GM23338 (cell line): ENCODE measurements around the gene FAM217B. TPM values are rescaled to one million over a fixed set of nuclear protein-coding genes. Genes with fewer than 3 reads are reported as not detected.

Experiments
- ATAC-seq: fragments of 200-7000 bp; cut with Tn5 transposase; 3 replicates; pipeline ENCODE4 v1.9.1; 2020
- DNase-seq: peaks from one replicate; pipeline ENCODE4 v3.0.0-alpha.2; 2015; ENCODE audit warnings: low spot score
- H2AFZ ChIP-seq: fragments of 200-600 bp; sonication (generic); 2 replicates; pipeline ENCODE4 v1.8.0; 2016; ENCODE audit warnings: antibody characterized with exemption, mild to moderate bottlenecking, moderate library complexity
- H3F3A ChIP-seq: fragments of 200-600 bp; sonication (generic); replicated peaks from 2 replicates; pipeline ENCODE4 v1.8.0; 2017; ENCODE audit warnings: antibody characterized with exemption, mixed run types, low read depth
- H3K27ac ChIP-seq: fragments of 200-600 bp; sonication (generic); 2 replicates; pipeline ENCODE4 v1.6.1; 2016; ENCODE audit warnings: low read depth
- H3K27me3 ChIP-seq: fragments of 200-600 bp; sonication (generic); 2 replicates; pipeline ENCODE4 v1.8.0; 2016; ENCODE audit warnings: mild to moderate bottlenecking, mixed run types, moderate library complexity; ENCODE audit not compliant: insufficient read depth
- H3K36me3 ChIP-seq: fragments of 200-600 bp; sonication (generic); 2 replicates; pipeline ENCODE4 v1.8.0; 2016; ENCODE audit warnings: mild to moderate bottlenecking; ENCODE audit not compliant: insufficient read depth
- H3K4me1 ChIP-seq: fragments of 200-600 bp; sonication (generic); 2 replicates; pipeline ENCODE4 v1.8.0; 2016; ENCODE audit warnings: mild to moderate bottlenecking, moderate library complexity; ENCODE audit not compliant: insufficient read depth
- H3K4me2 ChIP-seq: fragments of 200-600 bp; sonication (generic); 2 replicates; pipeline ENCODE4 v1.7.1; 2017; ENCODE audit warnings: mixed run types
- H3K4me3 ChIP-seq: fragments of 200-600 bp; sonication (generic); 2 replicates; pipeline ENCODE4 v1.6.1; 2016; ENCODE audit warnings: mixed run types
- H3K79me2 ChIP-seq: fragments of 200-600 bp; sonication (generic); replicated peaks from 2 replicates; pipeline ENCODE4 v1.8.0; 2017; ENCODE audit warnings: mild to moderate bottlenecking; ENCODE audit not compliant: insufficient read depth
- H3K9me2 ChIP-seq: fragments of 200-600 bp; sonication (generic); 2 replicates; pipeline ENCODE4 v1.8.0; 2017; ENCODE audit not compliant: insufficient read depth
- H4K20me1 ChIP-seq: fragments of 200-600 bp; sonication (generic); replicated peaks from 2 replicates; pipeline ENCODE4 v1.8.0; 2017; ENCODE audit warnings: mild to moderate bottlenecking; ENCODE audit not compliant: insufficient read depth
- H3K27ac Mint-ChIP-seq: 2 replicates; pipeline ENCODE4 v1.8.0; 2020; ENCODE audit warnings: inconsistent platforms, mild to moderate bottlenecking, moderate library complexity, mixed read lengths
- H3K27me3 Mint-ChIP-seq: 3 replicates; pipeline ENCODE4 v1.8.0; 2022; ENCODE audit warnings: low read depth, mild to moderate bottlenecking, moderate library complexity, mixed read lengths, inconsistent platforms; ENCODE audit not compliant: insufficient read depth, poor library complexity
- H3K36me3 Mint-ChIP-seq: 3 replicates; pipeline ENCODE4 v1.8.0; 2021; ENCODE audit warnings: low read depth, mild to moderate bottlenecking, inconsistent platforms, moderate library complexity, mixed read lengths
- H3K4me1 Mint-ChIP-seq: 3 replicates; pipeline ENCODE4 v1.8.0; 2020; ENCODE audit warnings: mild to moderate bottlenecking, inconsistent platforms, mixed read lengths
- H3K4me3 Mint-ChIP-seq: 3 replicates; pipeline ENCODE4 v1.8.0; 2021; ENCODE audit warnings: moderate library complexity, mild to moderate bottlenecking, inconsistent platforms, mixed read lengths
- H3K9me3 Mint-ChIP-seq: 3 replicates; pipeline ENCODE4 v1.8.0; 2020; ENCODE audit warnings: moderate library complexity, mild to moderate bottlenecking, inconsistent platforms, mixed read lengths
- EZH2 ChIP-seq: fragments of 200-600 bp; sonication (generic); IDR thresholded peaks from one replicate; pipeline ENCODE4 v1.8.0; 2017; ENCODE audit warnings: antibody characterized with exemption, mild to moderate bottlenecking, low read depth; ENCODE audit not compliant: unreplicated experiment
- EZH2phosphoT487 ChIP-seq: fragments of 200-600 bp; sonication (generic); IDR thresholded peaks from one replicate; pipeline ENCODE4 v1.8.1; 2018; ENCODE audit warnings: antibody characterized with exemption; ENCODE audit not compliant: unreplicated experiment
- JUNB ChIP-seq: IDR thresholded peaks from one replicate; pipeline ENCODE4 v1.6.1; 2016; ENCODE audit warnings: antibody characterized with exemption; ENCODE audit not compliant: unreplicated experiment
- NANOG ChIP-seq: IDR thresholded peaks from 2 replicates; pipeline ENCODE4 v1.6.1; 2016; ENCODE audit warnings: antibody characterized with exemption, borderline replicate concordance
- POLR2AphosphoS5 ChIP-seq: IDR thresholded peaks from 2 replicates; pipeline ENCODE4 v1.6.1; 2016; ENCODE audit warnings: antibody characterized with exemption, low read depth
- STAT1 ChIP-seq: IDR thresholded peaks from one replicate; pipeline ENCODE4 v1.6.1; 2016; ENCODE audit warnings: antibody characterized with exemption; ENCODE audit not compliant: unreplicated experiment
- ZNF114 ChIP-seq: fragments of 250-450 bp; sonication (Bioruptor Pico); IDR thresholded peaks from 2 replicates; pipeline ENCODE4 v1.5.0; 2020; ENCODE audit warnings: mild to moderate bottlenecking, moderate library complexity
- ZNF331 ChIP-seq: fragments of 250-450 bp; sonication (Bioruptor Pico); IDR thresholded peaks from 2 replicates; pipeline ENCODE4 v1.5.0; 2020; ENCODE audit warnings: low read depth, mild to moderate bottlenecking, moderate library complexity
- polyA plus RNA-seq: library from polyadenylated mRNA; unstranded; fragments of >200 nt; fragmentation: Nextera tagmentation; extraction: Ambion mirVana; gene quantifications from 2 replicates; pipeline ENCODE4 v1.2.1, GENCODE V29; 2016
- total RNA-seq: library from RNA; depleted of rRNA; stranded (reverse); fragments of >200 nt; shearing (Covaris generic); gene quantifications from 2 replicates; pipeline ENCODE4 v1.2.3, GENCODE V29; 2014
- TF ChIP-seq, protein P1 (sequence below), 2 experiments: fragments of 200-600 bp in 1 of 2; sonication (generic) in 1 of 2; conservative IDR thresholded peaks; 2 replicates each; pipeline versions ENCODE4 v1.5.1 to v1.6.1; 2016 to 2017; ENCODE audit warnings: antibody characterized with exemption in 2 of 2, low read depth in 2 of 2, mild to moderate bottlenecking in 2 of 2, moderate library complexity in 1 of 2
- TF ChIP-seq, protein P2 (sequence below): IDR thresholded peaks from one replicate; pipeline ENCODE4 v1.6.1; 2018; ENCODE audit warnings: antibody characterized with exemption; ENCODE audit not compliant: unreplicated experiment

The FAM217B gene
- total and polyA plus RNA-seq, 2 experiments from 2014 or later: 13.2 to 25.9 TPM

DNA sequence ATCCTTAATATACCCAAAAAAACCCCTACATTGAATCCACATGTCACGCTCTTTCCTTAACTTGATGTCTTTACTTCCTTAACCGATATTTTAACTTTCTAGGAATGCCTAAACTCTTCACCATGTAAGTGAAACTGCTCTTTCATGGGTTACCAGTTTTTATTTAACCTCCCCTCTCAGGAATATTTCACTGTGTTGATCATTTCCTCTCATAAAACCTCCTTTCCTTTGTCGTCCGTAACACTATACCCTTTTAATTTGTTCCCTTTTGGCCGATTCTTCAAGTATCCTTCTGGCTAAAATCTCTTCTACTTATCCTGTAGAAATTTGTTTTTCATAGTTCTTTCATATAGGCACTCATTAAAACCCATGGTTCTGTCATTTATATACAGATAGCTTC is 31.3 kb upstream of the FAM217B start:
- no peaks in the 10 kb centered on the region for H3K9me3 Mint-ChIP-seq

DNA sequence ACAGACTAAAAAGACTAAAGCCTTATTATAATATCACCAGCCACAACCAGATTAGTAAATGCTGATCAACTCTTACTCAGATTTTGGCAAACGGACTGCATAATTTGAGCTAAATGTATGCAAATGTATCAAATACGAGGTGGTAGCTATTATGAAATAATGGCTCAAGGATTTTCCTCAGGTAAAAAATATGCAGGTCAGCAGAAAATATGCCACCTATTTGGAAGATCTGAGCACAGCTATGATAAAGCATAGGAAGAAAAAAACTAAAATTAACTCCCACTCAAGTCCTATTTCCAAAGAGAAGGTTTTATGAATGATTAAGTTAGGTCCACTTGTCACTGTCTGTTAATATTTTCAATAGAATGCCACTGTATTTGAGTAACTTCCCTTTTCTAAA is 29.1 kb upstream of the FAM217B start:
- no peaks in the 10 kb centered on the region; the same call in 1 of the 2 replicates for H3K27me3 ChIP-seq
- H3K4me1 ChIP-seq: no peaks in the 10 kb centered on the region
- H3K79me2 ChIP-seq: no peaks in the 10 kb centered on the region
- H3K4me2 ChIP-seq: no peak overlapping the region
- no peak overlapping the region for H3K4me3 Mint-ChIP-seq
- no peak overlapping the region for H3K4me3 ChIP-seq
- H3K27me3 Mint-ChIP-seq: no peaks in the 10 kb centered on the region
- no peaks in the 10 kb centered on the region for H3K36me3 Mint-ChIP-seq
- DNase-seq: no peak
- no peak overlapping the region for H3K27ac Mint-ChIP-seq
- H3K9me3 Mint-ChIP-seq: no peaks in the 10 kb centered on the region
- no peaks in the 10 kb centered on the region for H3K9me2 ChIP-seq
- no peak overlapping the region for H2AFZ ChIP-seq
- H3F3A ChIP-seq: no peaks in the 10 kb centered on the region
- no peaks in the 10 kb centered on the region for H3K4me1 Mint-ChIP-seq
- ATAC-seq: no peak
- H4K20me1 ChIP-seq: no peaks in the 10 kb centered on the region
- H3K27ac ChIP-seq: no peak overlapping the region
- H3K36me3 ChIP-seq: no peaks in the 10 kb centered on the region
- no peak for TF ChIP-seq ZNF114 (CRISPR knock-in tag)
- no peak for TF ChIP-seq EZH2phosphoT487
- no peak for TF ChIP-seq STAT1
- TF ChIP-seq JUNB: no peak
- TF ChIP-seq NANOG: no peak
- TF ChIP-seq, protein P1, sequence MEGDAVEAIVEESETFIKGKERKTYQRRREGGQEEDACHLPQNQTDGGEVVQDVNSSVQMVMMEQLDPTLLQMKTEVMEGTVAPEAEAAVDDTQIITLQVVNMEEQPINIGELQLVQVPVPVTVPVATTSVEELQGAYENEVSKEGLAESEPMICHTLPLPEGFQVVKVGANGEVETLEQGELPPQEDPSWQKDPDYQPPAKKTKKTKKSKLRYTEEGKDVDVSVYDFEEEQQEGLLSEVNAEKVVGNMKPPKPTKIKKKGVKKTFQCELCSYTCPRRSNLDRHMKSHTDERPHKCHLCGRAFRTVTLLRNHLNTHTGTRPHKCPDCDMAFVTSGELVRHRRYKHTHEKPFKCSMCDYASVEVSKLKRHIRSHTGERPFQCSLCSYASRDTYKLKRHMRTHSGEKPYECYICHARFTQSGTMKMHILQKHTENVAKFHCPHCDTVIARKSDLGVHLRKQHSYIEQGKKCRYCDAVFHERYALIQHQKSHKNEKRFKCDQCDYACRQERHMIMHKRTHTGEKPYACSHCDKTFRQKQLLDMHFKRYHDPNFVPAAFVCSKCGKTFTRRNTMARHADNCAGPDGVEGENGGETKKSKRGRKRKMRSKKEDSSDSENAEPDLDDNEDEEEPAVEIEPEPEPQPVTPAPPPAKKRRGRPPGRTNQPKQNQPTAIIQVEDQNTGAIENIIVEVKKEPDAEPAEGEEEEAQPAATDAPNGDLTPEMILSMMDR (conservative IDR thresholded peaks at IDR 0.05; ENCODE audit: low read depth in 2 of 2): no peak
- no peak for TF ChIP-seq POLR2AphosphoS5

More for the DNA sequence above, 31.3 kb upstream of the FAM217B start:
- Histone ChIP-seq H3K27ac (no peak overlapping the region), H3K9me2 (no peaks in the 10 kb centered on the region), H3K4me1 (no peaks in the 10 kb centered on the region), H3K79me2 (no peaks in the 10 kb centered on the region), H3K4me2 (no peak overlapping the region), H3K27me3 (peaks cover 3% of the 10 kb centered on the region; the same call in 1 of the 2 replicates), H3K36me3 (no peaks in the 10 kb centered on the region), H3K4me3 (no peak overlapping the region), H3F3A (no peaks in the 10 kb centered on the region), H2AFZ (no peak overlapping the region), H4K20me1 (no peaks in the 10 kb centered on the region)
- H3K36me3 Mint-ChIP-seq: no peaks in the 10 kb centered on the region
- no peaks in the 10 kb centered on the region for H3K27me3 Mint-ChIP-seq
- no peak overlapping the region for H3K27ac Mint-ChIP-seq
- ATAC-seq (no peak), DNase-seq (no peak)
- H3K4me1 Mint-ChIP-seq: no peaks in the 10 kb centered on the region
- H3K4me3 Mint-ChIP-seq: no peak overlapping the region
- TF ChIP-seq ZNF331 (no peak), NANOG (no peak), EZH2phosphoT487 (no peak), EZH2 (no peak)
- TF ChIP-seq, protein P2, sequence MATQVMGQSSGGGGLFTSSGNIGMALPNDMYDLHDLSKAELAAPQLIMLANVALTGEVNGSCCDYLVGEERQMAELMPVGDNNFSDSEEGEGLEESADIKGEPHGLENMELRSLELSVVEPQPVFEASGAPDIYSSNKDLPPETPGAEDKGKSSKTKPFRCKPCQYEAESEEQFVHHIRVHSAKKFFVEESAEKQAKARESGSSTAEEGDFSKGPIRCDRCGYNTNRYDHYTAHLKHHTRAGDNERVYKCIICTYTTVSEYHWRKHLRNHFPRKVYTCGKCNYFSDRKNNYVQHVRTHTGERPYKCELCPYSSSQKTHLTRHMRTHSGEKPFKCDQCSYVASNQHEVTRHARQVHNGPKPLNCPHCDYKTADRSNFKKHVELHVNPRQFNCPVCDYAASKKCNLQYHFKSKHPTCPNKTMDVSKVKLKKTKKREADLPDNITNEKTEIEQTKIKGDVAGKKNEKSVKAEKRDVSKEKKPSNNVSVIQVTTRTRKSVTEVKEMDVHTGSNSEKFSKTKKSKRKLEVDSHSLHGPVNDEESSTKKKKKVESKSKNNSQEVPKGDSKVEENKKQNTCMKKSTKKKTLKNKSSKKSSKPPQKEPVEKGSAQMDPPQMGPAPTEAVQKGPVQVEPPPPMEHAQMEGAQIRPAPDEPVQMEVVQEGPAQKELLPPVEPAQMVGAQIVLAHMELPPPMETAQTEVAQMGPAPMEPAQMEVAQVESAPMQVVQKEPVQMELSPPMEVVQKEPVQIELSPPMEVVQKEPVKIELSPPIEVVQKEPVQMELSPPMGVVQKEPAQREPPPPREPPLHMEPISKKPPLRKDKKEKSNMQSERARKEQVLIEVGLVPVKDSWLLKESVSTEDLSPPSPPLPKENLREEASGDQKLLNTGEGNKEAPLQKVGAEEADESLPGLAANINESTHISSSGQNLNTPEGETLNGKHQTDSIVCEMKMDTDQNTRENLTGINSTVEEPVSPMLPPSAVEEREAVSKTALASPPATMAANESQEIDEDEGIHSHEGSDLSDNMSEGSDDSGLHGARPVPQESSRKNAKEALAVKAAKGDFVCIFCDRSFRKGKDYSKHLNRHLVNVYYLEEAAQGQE: no peak
- TF ChIP-seq, protein P1 (conservative IDR thresholded peaks at IDR 0.05; ENCODE audit: low read depth in 2 of 2): no peak
